HEK293 (cell line): ENCODE measurements around the gene AKAP8L.

ENCODE experiments used
- BCL11A ChIP-seq: fragments of 450-650 bp; formaldehyde crosslinking; IDR thresholded peaks from 2 replicates; pipeline ENCODE4 v1.5.1; 2016; ENCODE audit warnings: low read depth, missing biosample characterization, missing genetic modification characterization
- CTCF ChIP-seq: fragments of 450-650 bp; formaldehyde crosslinking; IDR thresholded peaks from 2 replicates; pipeline ENCODE4 v1.5.1; 2016; ENCODE audit warnings: missing biosample characterization, missing genetic modification characterization
- KLF10 ChIP-seq: fragments of 450-650 bp; IDR thresholded peaks from 2 replicates; pipeline ENCODE4 v1.5.1; 2018; ENCODE audit warnings: missing biosample characterization, mild to moderate bottlenecking, missing genetic modification characterization
- REST ChIP-seq: fragments of 450-650 bp; formaldehyde crosslinking; IDR thresholded peaks from 2 replicates; pipeline ENCODE4 v1.5.1; 2016; ENCODE audit warnings: missing biosample characterization, missing genetic modification characterization
- YY1 ChIP-seq: fragments of 450-650 bp; formaldehyde crosslinking; IDR thresholded peaks from 2 replicates; pipeline ENCODE4 v1.5.1; 2018; ENCODE audit warnings: missing biosample characterization, missing genetic modification characterization
- ZBTB20 ChIP-seq: fragments of 450-650 bp; formaldehyde crosslinking; IDR thresholded peaks from 2 replicates; pipeline ENCODE4 v1.5.1; 2016; ENCODE audit warnings: missing biosample characterization, missing genetic modification characterization
- ZEB2 ChIP-seq: fragments of 450-650 bp; formaldehyde crosslinking; IDR thresholded peaks from 2 replicates; pipeline ENCODE4 v1.5.1; 2016; ENCODE audit warnings: missing biosample characterization, missing genetic modification characterization
- ZNF341 ChIP-seq: fragments of 450-650 bp; formaldehyde crosslinking; IDR thresholded peaks from 2 replicates; pipeline ENCODE4; 2016; ENCODE audit warnings: low read depth, missing biosample characterization, missing genetic modification characterization
- ZNF549 ChIP-seq: fragments of 450-650 bp; IDR thresholded peaks from 2 replicates; pipeline ENCODE4 v1.5.1; 2018; ENCODE audit warnings: missing biosample characterization, missing genetic modification characterization, mild to moderate bottlenecking, inconsistent platforms, moderate library complexity
- ZNF776 ChIP-seq: fragments of 450-650 bp; formaldehyde crosslinking; IDR thresholded peaks from 2 replicates; pipeline ENCODE4 v1.5.0; 2017; ENCODE audit warnings: missing biosample characterization, missing genetic modification characterization, borderline replicate concordance
- ZSCAN18 ChIP-seq: fragments of 450-650 bp; formaldehyde crosslinking; IDR thresholded peaks from 2 replicates; pipeline ENCODE4 v1.5.1; 2016; ENCODE audit warnings: missing biosample characterization, missing genetic modification characterization

- TF ChIP-seq KLF10 (tag by site-specific recombination) (no peak), ZEB2 (tag by site-specific recombination) (no peak), ZNF341 (tag by site-specific recombination) (no peak), REST (no peak), CTCF (tag by site-specific recombination) (no peak), ZNF776 (tag by site-specific recombination) (no peak), ZBTB20 (tag by site-specific recombination) (no peak), ZSCAN18 (tag by site-specific recombination) (no peak), BCL11A (tag by site-specific recombination) (no peak), ZNF549 (tag by site-specific recombination) (no peak), YY1 (no peak)
Measured at GRCh38 chr19:15400521-15401396, 18.0 kb downstream of the AKAP8L start.
